ENCODE measurements around the gene FAM174C.

Gene FAM174C

DNA sequence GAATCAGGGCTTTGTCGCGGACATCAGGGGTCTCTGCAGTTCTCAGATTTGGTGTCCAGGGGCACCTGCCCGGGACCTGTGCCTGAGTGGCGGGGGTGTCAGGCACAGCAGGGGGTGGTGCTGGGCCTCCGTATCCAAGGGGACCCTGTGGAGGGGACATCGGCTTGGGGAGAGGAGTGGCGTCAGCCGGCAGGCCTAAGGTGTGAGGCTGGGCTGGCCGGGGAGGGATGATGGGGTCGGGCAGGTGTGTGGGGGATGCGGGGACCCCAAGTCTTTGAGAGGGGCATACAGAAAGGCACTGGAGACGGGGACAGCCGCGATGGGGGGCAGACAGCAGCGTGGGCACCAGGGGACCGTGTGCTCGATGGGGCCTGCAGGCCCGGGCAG, 12.9 kb downstream of the FAM174C start:
- Histone ChIP-seq H3K9ac (ENCODE audit: low read length) (no peak overlapping the region), H3K36me3 (ENCODE audit: low read length) (no peaks in the 10 kb centered on the region), H3K79me2 (ENCODE audit: insufficient read depth, low read length) (no peaks in the 10 kb centered on the region), H3K27ac (ENCODE audit: low read depth, low read length) (no peak overlapping the region), H3K4me3 (ENCODE audit: insufficient read depth, low read length, poor library complexity, severe bottlenecking) (no peak overlapping the region), H3F3A (ENCODE audit: insufficient read depth) (no peaks in the 10 kb centered on the region), H3K27me3 (ENCODE audit: low read length) (peaks cover 4% of the 10 kb centered on the region; the same call in 1 of the 2 replicates), H2AFZ (ENCODE audit: low read depth, low read length, severe bottlenecking) (no peak overlapping the region), H4K20me1 (ENCODE audit: low read depth, low read length) (no peaks in the 10 kb centered on the region), H3K9me3 (ENCODE audit: insufficient read depth, low read length) (no peaks in the 10 kb centered on the region), H3K9me2 (replicated peaks; ENCODE audit: insufficient read depth, low read length) (no peaks in the 10 kb centered on the region), H3K4me2 (ENCODE audit: low read depth, low read length, poor library complexity, severe bottlenecking) (no peak overlapping the region)
- no peak for TF ChIP-seq EZH2phosphoT487 (conservative IDR thresholded peaks at IDR 0.05; ENCODE audit: low read length)
- TF ChIP-seq, protein P1, sequence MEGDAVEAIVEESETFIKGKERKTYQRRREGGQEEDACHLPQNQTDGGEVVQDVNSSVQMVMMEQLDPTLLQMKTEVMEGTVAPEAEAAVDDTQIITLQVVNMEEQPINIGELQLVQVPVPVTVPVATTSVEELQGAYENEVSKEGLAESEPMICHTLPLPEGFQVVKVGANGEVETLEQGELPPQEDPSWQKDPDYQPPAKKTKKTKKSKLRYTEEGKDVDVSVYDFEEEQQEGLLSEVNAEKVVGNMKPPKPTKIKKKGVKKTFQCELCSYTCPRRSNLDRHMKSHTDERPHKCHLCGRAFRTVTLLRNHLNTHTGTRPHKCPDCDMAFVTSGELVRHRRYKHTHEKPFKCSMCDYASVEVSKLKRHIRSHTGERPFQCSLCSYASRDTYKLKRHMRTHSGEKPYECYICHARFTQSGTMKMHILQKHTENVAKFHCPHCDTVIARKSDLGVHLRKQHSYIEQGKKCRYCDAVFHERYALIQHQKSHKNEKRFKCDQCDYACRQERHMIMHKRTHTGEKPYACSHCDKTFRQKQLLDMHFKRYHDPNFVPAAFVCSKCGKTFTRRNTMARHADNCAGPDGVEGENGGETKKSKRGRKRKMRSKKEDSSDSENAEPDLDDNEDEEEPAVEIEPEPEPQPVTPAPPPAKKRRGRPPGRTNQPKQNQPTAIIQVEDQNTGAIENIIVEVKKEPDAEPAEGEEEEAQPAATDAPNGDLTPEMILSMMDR (IDR thresholded peaks at IDR 0.05; ENCODE audit: insufficient read depth, low read length, poor library complexity, severe bottlenecking), result no peak

DNA sequence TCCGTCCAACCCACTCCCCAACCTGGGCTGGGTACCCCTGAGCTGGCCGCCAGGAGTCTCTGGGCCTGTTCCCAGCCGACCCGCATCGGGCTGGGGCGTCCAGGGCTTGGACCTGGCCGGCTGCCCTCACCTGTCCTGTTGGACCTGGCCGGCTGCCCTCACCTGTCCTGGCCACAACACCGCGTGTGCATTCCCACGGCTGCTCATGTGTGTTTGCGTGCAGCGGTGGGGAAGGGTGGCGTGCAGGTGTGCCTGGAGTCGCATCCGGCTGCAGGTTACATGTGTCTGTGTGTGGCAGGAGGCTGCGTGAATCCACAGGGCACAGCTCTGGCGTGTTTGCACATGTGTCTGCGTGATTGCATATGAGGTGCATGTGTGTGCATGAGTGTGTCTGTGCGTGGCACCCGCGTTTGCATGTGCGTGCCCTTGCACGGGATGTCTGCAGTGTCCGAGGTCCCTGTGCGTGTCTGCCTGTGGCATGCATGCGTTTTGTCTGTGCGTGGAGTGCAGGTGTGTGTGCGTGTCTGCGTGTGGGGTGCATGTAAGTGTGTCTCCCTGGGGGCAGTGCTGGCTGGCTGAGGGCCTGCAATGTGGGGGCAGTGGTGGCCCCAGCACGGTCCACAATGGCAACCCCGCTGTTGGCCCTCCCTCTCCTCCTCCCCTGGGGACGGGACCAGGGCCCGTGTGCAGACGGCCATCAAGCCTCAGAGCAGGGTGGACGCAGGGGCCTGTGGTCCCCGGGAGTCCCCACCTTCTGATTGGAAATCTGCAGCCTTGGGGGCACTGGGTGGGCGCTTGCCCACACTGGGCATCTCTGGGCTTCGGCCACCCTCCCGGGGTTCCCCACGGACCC, 13.7 kb downstream of the FAM174C start:
- TF ChIP-seq, protein P1 (IDR thresholded peaks at IDR 0.05; ENCODE audit: insufficient read depth, low read length, poor library complexity, severe bottlenecking), result no peak
- no peak for TF ChIP-seq EZH2phosphoT487 (conservative IDR thresholded peaks at IDR 0.05; ENCODE audit: low read length)
- peaks cover 4% of the 10 kb centered on the region; the same call in 1 of the 2 replicates for H3K27me3 ChIP-seq (ENCODE audit: low read length)

DNA sequence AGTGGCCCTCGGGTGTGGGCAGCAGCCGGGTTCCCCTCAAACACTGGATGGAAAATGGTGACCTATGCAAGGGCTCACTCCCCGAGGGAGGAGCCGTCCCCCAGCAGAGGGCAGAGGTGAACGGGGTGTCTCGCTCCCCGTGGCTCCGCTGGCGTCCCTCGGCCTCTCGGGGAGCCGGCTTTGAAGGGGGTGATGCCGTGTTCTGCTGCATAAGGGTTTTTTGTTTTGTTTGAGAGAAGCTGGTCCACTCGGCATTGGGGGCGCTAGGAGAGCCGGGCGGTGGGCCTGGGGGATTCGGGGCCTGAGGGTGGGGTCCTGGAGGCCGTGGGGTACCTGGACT, 14.3 kb downstream of the FAM174C start:
- H3K79me2 ChIP-seq (ENCODE audit: insufficient read depth, low read length), result no peaks in the 10 kb centered on the region
- H3K9ac ChIP-seq (ENCODE audit: low read length), result no peak overlapping the region
- TF ChIP-seq EZH2phosphoT487 (conservative IDR thresholded peaks at IDR 0.05; ENCODE audit: low read length), result no peak
- TF ChIP-seq, protein P1 (IDR thresholded peaks at IDR 0.05; ENCODE audit: insufficient read depth, low read length, poor library complexity, severe bottlenecking), result no peak
- H4K20me1 ChIP-seq (ENCODE audit: low read depth, low read length), result no peaks in the 10 kb centered on the region
- no peaks in the 10 kb centered on the region for H3K9me3 ChIP-seq (ENCODE audit: insufficient read depth, low read length)
- H3K4me2 ChIP-seq (ENCODE audit: low read depth, low read length, poor library complexity, severe bottlenecking), result no peak overlapping the region
- no peaks in the 10 kb centered on the region for H3K9me2 ChIP-seq (replicated peaks; ENCODE audit: insufficient read depth, low read length)
- H3K4me3 ChIP-seq (ENCODE audit: insufficient read depth, low read length, poor library complexity, severe bottlenecking), result no peak overlapping the region
- H3F3A ChIP-seq (ENCODE audit: insufficient read depth), result no peaks in the 10 kb centered on the region
- no peak overlapping the region for H2AFZ ChIP-seq (ENCODE audit: low read depth, low read length, severe bottlenecking)
- peaks cover 4% of the 10 kb centered on the region; the same call in 1 of the 2 replicates for H3K27me3 ChIP-seq (ENCODE audit: low read length)
- no peak overlapping the region for H3K27ac ChIP-seq (ENCODE audit: low read depth, low read length)
- no peaks in the 10 kb centered on the region for H3K36me3 ChIP-seq (ENCODE audit: low read length)

More for the DNA sequence above, 13.7 kb downstream of the FAM174C start:
- H3K4me2 ChIP-seq (ENCODE audit: low read depth, low read length, poor library complexity, severe bottlenecking), result no peak overlapping the region
- H3K9me2 ChIP-seq (replicated peaks; ENCODE audit: insufficient read depth, low read length), result no peaks in the 10 kb centered on the region
- H3F3A ChIP-seq (ENCODE audit: insufficient read depth), result no peaks in the 10 kb centered on the region
- no peaks in the 10 kb centered on the region for H4K20me1 ChIP-seq (ENCODE audit: low read depth, low read length)
- H3K79me2 ChIP-seq (ENCODE audit: insufficient read depth, low read length), result no peaks in the 10 kb centered on the region
- no peak overlapping the region for H3K4me3 ChIP-seq (ENCODE audit: insufficient read depth, low read length, poor library complexity, severe bottlenecking)
- H3K36me3 ChIP-seq (ENCODE audit: low read length), result no peaks in the 10 kb centered on the region
- no peak overlapping the region for H3K27ac ChIP-seq (ENCODE audit: low read depth, low read length)
- no peak overlapping the region for H2AFZ ChIP-seq (ENCODE audit: low read depth, low read length, severe bottlenecking)
- H3K9ac ChIP-seq (ENCODE audit: low read length), result no peak overlapping the region
- no peaks in the 10 kb centered on the region for H3K9me3 ChIP-seq (ENCODE audit: insufficient read depth, low read length)
